K562 (cell line): ENCODE results near the gene TP73. TPM values are rescaled to one million over a fixed set of nuclear protein-coding genes. Genes with fewer than 3 reads are reported as not detected.
A peak's percentile ranks its signal among the peaks of the same experiment; 100 is the strongest.

Experiments used
- ATAC-seq: fragments of 200-7000 bp; cut with Tn5 transposase; 3 replicates; pipeline ENCODE4 v1.9.1; 2020; ENCODE audit warnings: moderate library complexity
- BruUV-seq: library from RNA; stranded (reverse); fragments of 400-500 nt; replicated peaks from 2 replicates; lab custom pipeline; 2021; lab: Mats Ljungman, UMichigan
- CTCF ChIA-PET: fragments of 300-600 bp; formaldehyde crosslinking; extraction: SDS; loops from one replicate; lab custom pipeline; 2021; ENCODE audit warnings: low intra/inter-chr PET ratio; lab: Yijun Ruan, JAX
- POLR2A ChIA-PET: fragments of 300-600, 350-650 bp; sonication (Branson Sonifier 250); formaldehyde crosslinking; extraction: SDS; loops from one replicate; lab custom pipeline; 2021; ENCODE audit warnings: antibody characterized with exemption, inconsistent platforms; lab: Yijun Ruan, JAX
- DNase-seq, 4 experiments: peaks; one replicate each; pipeline versions ENCODE4 v3.0.0 to v3.0.0-alpha.2; 2011 to 2018; ENCODE audit warnings: low spot score in 3 of 4, mixed read lengths in 3 of 4; ENCODE audit errors: extremely low read depth in 1 of 4
- FAIRE-seq: peaks from 2 replicates; lab custom pipeline; 2011; peaks lifted over from hg19 to GRCh38; lab: Jason Lieb, UNC
- H2AFZ ChIP-seq: 2 replicates; pipeline ENCODE4 v1.6.0; 2011; ENCODE audit warnings: low read depth, low read length, control low read depth, inconsistent platforms
- H3K27ac ChIP-seq: fragments of 200-600 bp; 3 replicates; pipeline ENCODE4 v1.8.0; 2011; ENCODE audit warnings: low read depth, mild to moderate bottlenecking, control low read depth, inconsistent platforms, low read length, moderate library complexity, mixed read lengths; ENCODE audit errors: extremely low read depth
- H3K27me3 ChIP-seq, 2 experiments: fragments of 300-600 bp in 1 of 2; 2 replicates in 1 of 2; 3 replicates in 1 of 2; pipeline versions ENCODE4 v1.6.0 to v1.8.0; 2011; ENCODE audit warnings: inconsistent platforms in 2 of 2, low read length in 2 of 2, mild to moderate bottlenecking in 1 of 2, mixed read lengths in 1 of 2, moderate library complexity in 1 of 2; ENCODE audit not compliant: control insufficient read depth in 2 of 2, insufficient read depth in 2 of 2
- H3K36me3 ChIP-seq: fragments of 300-600 bp; 3 replicates; pipeline ENCODE4 v1.8.0; 2011; ENCODE audit warnings: mild to moderate bottlenecking, low read length, inconsistent platforms; ENCODE audit not compliant: control insufficient read depth, insufficient read depth
- H3K4me1 ChIP-seq, 2 experiments: fragments of 200-600 bp in 1 of 2; replicated peaks in 1 of 2; 2 replicates in 1 of 2; 3 replicates in 1 of 2; pipeline versions ENCODE4 v1.5.1 to v1.8.0; 2011; ENCODE audit warnings: inconsistent platforms in 2 of 2, low read length in 2 of 2, mild to moderate bottlenecking in 1 of 2, mixed read lengths in 1 of 2, moderate library complexity in 1 of 2; ENCODE audit not compliant: control insufficient read depth in 2 of 2, insufficient read depth in 2 of 2
- H3K4me2 ChIP-seq: 2 replicates; pipeline ENCODE4 v1.6.1; 2011; ENCODE audit warnings: low read length, control low read depth, inconsistent platforms, mixed read lengths; ENCODE audit not compliant: insufficient read depth
- H3K4me3 ChIP-seq: fragments of 200-600 bp; sonication (generic), shearing (Covaris generic); 2 replicates; pipeline ENCODE4 v1.5.1; 2016; ENCODE audit warnings: control low read depth, inconsistent platforms
- H3K79me2 ChIP-seq: fragments of 200-600 bp; 3 replicates; pipeline ENCODE4 v1.8.0; 2011; ENCODE audit warnings: low read length, inconsistent platforms; ENCODE audit not compliant: control insufficient read depth, insufficient read depth
- H3K9ac ChIP-seq, 2 experiments: 2 replicates each; pipeline versions ENCODE4 v1.6.0 to v1.6.1; 2011; ENCODE audit warnings: low read depth in 2 of 2, low read length in 2 of 2, control low read depth in 1 of 2, inconsistent platforms in 1 of 2, mild to moderate bottlenecking in 1 of 2, mixed read lengths in 1 of 2; ENCODE audit not compliant: insufficient read depth in 1 of 2
- H3K9me1 ChIP-seq: one replicate; pipeline ENCODE4 v1.6.0; 2011; ENCODE audit warnings: inconsistent platforms, mild to moderate bottlenecking, low read length, moderate library complexity; ENCODE audit not compliant: control insufficient read depth, insufficient read depth
- H3K9me3 ChIP-seq: replicated peaks from 2 replicates; pipeline ENCODE4 v1.5.1; 2011; ENCODE audit warnings: low read depth, low read length, inconsistent platforms; ENCODE audit not compliant: control insufficient read depth, insufficient read depth
- H4K20me1 ChIP-seq: replicated peaks from 2 replicates; pipeline ENCODE4 v1.6.1; 2011; ENCODE audit warnings: low read length, inconsistent platforms, mixed read lengths; ENCODE audit not compliant: control insufficient read depth, insufficient read depth
- POLR2G ChIP-seq: fragments of 200-400 bp; formaldehyde crosslinking; IDR thresholded peaks from 2 replicates; pipeline ENCODE4 v1.6.1; 2017; ENCODE audit warnings: low read depth, mild to moderate bottlenecking, antibody characterized with exemption, low read length, moderate library complexity
- RBM15 ChIP-seq: fragments of 200-400 bp; formaldehyde crosslinking; IDR thresholded peaks from 2 replicates; pipeline ENCODE4 v1.6.1; 2018; ENCODE audit warnings: mild to moderate bottlenecking, low read length, moderate library complexity; ENCODE audit not compliant: insufficient read depth
- SNRNP70 ChIP-seq: fragments of 200-400 bp; formaldehyde crosslinking; optimal IDR thresholded peaks from 2 replicates; pipeline ENCODE3; 2017; ENCODE audit warnings: low read depth, low read length
- WGBS: fragments of 100-300 bp; shearing (Covaris generic); methylation state at CpG from one replicate; pipeline ENCODE4 v1.1.6; 2016; ENCODE audit warnings: low coverage, mixed read lengths; ENCODE audit not compliant: insufficient coverage; ENCODE audit errors: missing lambda C conversion rate; 5-methylcytosine and 5-hydroxymethylcytosine counted together
- in situ Hi-C: fragments of 300-500 bp; cut with MboI; formaldehyde crosslinking; loops from 4 replicates; pipeline ENCODE4 v1.15.0; 2018; ENCODE audit warnings: inconsistent platforms, mixed read lengths
- intact Hi-C: fragments of 100-400 bp; cut with micrococcal nuclease; formaldehyde crosslinking; loops from 2 replicates; pipeline ENCODE4 v1.14.2; 2022
- polyA plus RNA-seq, 8 experiments: library from polyadenylated mRNA; depleted of rRNA in 4 of 8; stranded (reverse) in 5 of 8; unstranded in 3 of 8; fragments of >200 nt; fragmentation: Nextera tagmentation in 2 of 8; fragmentation: Illumina TruSeq in 1 of 8; extraction: Ambion mirVana in 2 of 8; extraction: Trizol in 1 of 8; gene quantifications; 2 replicates each; pipeline versions ENCODE4 v1.2.1 to v1.2.3, GENCODE V29; 2011 to 2014; ENCODE audit warnings: inconsistent platforms in 1 of 8, missing spikeins in 1 of 8
- total RNA-seq, 7 experiments: library from RNA; depleted of rRNA in 6 of 7; stranded (reverse); fragments of >200 nt in 6 of 7; fragmentation: Illumina TruSeq in 2 of 7; extraction: Trizol in 2 of 7; gene quantifications; 2 replicates each; pipeline versions ENCODE4 v1.2.1 to v1.2.3, GENCODE V29; 2011 to 2021; ENCODE audit warnings: low replicate concordance in 1 of 7
- TF ChIP-seq, protein P1 (sequence below): fragments of 250-450 bp; sonication (Bioruptor Pico); IDR thresholded peaks from 2 replicates; pipeline ENCODE4 v1.5.0; 2021; ENCODE audit warnings: mild to moderate bottlenecking, moderate library complexity

TP73 gene
- total and polyA plus RNA-seq, 9 of the 15 experiments (the other 6 are each of a cell fraction or from before 2014, with no cell fraction given) = 0.07 to 1.6 (median 0.40) TPM; not detected in 2

DNA sequence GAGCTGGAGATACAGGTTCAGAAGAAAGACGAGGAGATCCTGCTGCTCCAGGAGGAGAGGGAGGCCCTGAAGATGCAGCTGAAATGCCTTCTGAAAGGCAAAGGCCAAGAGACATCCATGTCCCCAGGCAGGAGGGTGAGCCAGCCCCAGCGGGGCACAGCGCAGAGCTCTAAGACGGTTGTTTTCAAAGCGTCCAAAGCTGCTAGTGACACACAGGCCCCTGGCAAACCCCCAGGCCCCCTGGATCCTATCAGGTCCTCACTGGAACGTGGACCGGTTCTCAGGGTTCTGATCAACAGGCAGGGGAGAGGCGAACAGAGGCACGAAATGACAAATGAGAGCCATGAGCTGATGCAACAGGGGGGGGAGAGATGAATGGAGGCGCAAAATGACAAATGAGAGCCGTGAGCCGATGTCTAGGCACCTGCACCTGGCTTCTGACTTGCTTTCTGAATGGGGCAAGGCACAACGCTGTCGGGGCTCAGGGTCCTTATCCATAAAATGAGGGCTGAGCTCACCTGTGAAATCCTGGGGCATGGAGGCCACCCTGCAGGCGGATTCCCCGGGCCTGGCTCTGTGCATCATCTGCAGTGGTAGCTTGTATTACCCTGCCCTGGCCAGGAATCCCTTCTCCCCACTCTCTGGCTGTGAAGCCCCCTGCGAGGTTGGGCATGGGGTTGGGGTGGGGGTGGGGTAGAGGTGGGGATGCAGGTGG lies 109.1 kb downstream of the TP73 start (continued):
- no peak for TF ChIP-seq SNRNP70

DNA sequence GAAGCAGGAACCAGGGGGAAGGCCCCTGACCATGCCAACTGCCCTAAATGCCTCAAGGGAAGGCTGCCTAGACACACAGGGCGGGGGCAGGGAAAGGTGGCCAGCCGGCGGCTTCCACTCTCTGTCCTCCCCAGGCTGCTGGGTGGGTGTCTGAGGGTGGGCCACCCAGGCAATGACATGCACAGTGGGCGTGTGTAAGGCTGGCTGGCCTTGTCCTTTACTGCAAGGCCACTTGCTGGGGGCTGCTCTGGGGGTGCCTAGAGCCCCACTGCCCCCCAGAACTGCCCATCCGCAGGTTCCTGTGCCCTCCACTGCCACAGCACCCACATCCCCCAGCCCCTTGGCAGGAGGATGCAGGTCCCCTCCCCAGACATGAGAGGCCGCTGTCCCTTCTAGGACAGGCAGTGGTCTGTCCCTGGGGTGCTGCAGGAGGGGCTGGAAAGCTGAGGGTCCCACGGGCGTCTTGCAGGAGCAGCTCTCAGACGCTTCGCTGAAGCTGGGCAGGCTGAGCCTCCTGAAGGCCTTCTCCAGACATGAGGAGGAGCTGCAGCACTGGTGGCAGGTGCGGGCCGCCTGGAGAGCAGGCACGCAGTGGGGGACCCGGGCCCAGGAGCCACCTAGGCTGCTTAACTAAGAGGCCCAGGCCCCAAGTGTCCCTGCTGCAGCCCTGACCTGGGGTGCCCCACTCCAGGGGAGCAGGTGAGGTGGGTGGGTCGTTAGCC lies 110.0 kb downstream of the TP73 start:
- in situ Hi-C loops (no loop called here), intact Hi-C loops (no loop called here)
- Histone ChIP-seq H3K27me3 (peaks cover 0 to 27% of the 10 kb centered on the region in 2 experiments; a peak in 3 of 5 replicates), H3K4me3 (no peak overlapping the region), H3K9me1 (no peaks in the 10 kb centered on the region), H3K4me2 (no peak overlapping the region), H3K36me3 (no peaks in the 10 kb centered on the region), H3K4me1 (peaks cover 13 to 44% of the 10 kb centered on the region in 2 experiments; a peak in 4 of 5 replicates), H3K79me2 (no peaks in the 10 kb centered on the region), H4K20me1 (no peaks in the 10 kb centered on the region), H2AFZ (no peak overlapping the region), H3K9me3 (no peaks in the 10 kb centered on the region), H3K27ac (no peak overlapping the region), H3K9ac (no peak overlapping the region)
- 27% methylated on average over 15 of the region's 15 CpGs for WGBS
- FAIRE-seq (no peak), ATAC-seq (no peak), DNase-seq (no peak)
- POLR2A ChIA-PET = interaction anchor here (0.9 to 3.7 kb wide), 4 partner anchors 7 to 17 kb away, joined by 3 to 14 read pairs (median 4); partner anchors contain the start of gene CCDC27
- CTCF ChIA-PET = no interaction called here
- TF ChIP-seq POLR2G (0 out of 2 replicates have a peak, but pooled peaks have one; percentile 18), RBM15 (no peak)
- TF ChIP-seq, protein P1, sequence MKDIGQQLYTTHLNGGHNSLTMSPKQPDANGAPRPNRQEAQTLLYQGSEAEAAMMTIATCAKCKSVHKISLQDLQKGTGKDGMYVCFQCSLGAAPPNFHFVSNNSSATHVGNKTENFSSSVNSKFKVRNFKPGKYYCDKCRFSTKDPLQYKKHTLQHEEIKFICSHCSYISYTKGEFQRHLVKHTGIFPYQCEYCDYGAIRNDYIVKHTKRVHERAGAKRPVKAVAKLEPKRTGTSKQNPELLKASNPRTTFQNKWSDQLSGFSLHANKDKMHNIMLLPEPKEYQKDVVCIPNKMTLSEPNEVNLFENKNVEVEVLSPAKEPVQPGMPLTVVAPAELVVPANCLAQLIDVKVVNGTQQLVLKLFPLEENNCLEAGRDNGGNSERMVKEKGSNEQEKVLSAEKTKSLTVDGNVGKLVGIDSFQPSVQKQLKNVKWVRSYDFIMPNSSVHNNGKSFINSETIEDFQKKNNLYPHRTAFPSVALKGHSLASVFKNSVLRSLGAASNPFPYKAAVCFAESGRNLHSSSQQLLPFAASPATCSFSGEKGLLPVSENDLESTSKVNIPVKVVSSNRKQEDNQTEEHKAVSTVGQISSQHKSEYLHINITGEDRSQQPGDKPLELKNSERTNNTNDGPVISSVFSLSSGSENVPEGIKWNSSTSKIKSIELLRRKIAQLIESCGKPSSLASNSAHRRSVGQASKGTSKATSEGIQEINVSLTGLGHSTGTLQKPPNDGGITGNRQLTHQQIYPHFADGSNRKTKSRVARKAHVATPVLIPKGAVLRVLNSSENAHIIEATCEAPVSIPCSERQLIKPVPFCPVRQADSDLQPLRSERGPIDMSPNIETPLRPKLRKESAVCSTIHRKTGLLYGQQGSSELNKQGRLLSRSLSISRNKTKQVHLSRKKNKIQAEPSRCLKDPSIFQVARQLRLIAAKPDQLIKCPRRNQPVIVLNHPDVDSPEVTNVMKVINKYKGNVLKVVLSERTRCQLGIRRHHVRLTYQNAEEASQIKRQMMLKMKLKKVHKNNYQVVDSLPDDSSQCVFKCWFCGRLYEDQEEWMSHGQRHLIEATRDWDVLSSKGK (CRISPR knock-in tag) = no peak
- BruUV-seq = no TSS peak
